KMS-11 (cell line): ENCODE results near the gene SAMD7.

Experiments
- H2AFZ ChIP-seq: fragments of 200-600 bp; sonication (generic); 2 replicates; pipeline ENCODE4 v1.6.1; 2016; ENCODE audit warnings: antibody characterized with exemption, mixed run types, low read depth
- H3K27ac ChIP-seq: fragments of 200-600 bp; sonication (generic); 2 replicates; pipeline ENCODE4 v1.6.1; 2016; ENCODE audit warnings: mild to moderate bottlenecking, mixed run types
- H3K27me3 ChIP-seq: fragments of 200-600 bp; sonication (generic); 2 replicates; pipeline ENCODE4 v1.6.1; 2017; ENCODE audit warnings: mild to moderate bottlenecking, low read depth, mixed run types, moderate library complexity; ENCODE audit not compliant: insufficient read depth
- H3K36me3 ChIP-seq: fragments of 200-600 bp; sonication (generic); 2 replicates; pipeline ENCODE4 v1.6.1; 2017; ENCODE audit warnings: mild to moderate bottlenecking, mixed run types; ENCODE audit not compliant: insufficient read depth
- H3K4me1 ChIP-seq: fragments of 200-600 bp; sonication (generic); 2 replicates; pipeline ENCODE4 v1.6.1; 2016; ENCODE audit warnings: mild to moderate bottlenecking, low read depth, mixed run types; ENCODE audit not compliant: poor library complexity, severe bottlenecking
- H3K4me2 ChIP-seq: fragments of 200-600 bp; sonication (generic); 2 replicates; pipeline ENCODE4 v1.7.0; 2016; ENCODE audit warnings: mild to moderate bottlenecking, mixed run types
- H3K4me3 ChIP-seq: fragments of 200-600 bp; sonication (generic); IDR thresholded peaks from 2 replicates; pipeline ENCODE4 v1.6.1; 2017; ENCODE audit warnings: low read depth, low read length, mixed read lengths; ENCODE audit not compliant: insufficient read depth
- H3K79me2 ChIP-seq: fragments of 200-600 bp; sonication (generic); 2 replicates; pipeline ENCODE4 v1.6.1; 2016; ENCODE audit warnings: low read depth, mixed run types; ENCODE audit not compliant: insufficient read depth
- H3K9ac ChIP-seq: fragments of 200-600 bp; sonication (generic); 2 replicates; pipeline ENCODE4 v1.6.1; 2016; ENCODE audit warnings: mild to moderate bottlenecking, mixed run types
- H4K20me1 ChIP-seq: fragments of 200-600 bp; sonication (generic); 2 replicates; pipeline ENCODE4 v1.6.1; 2016; ENCODE audit warnings: mild to moderate bottlenecking, mixed run types; ENCODE audit not compliant: insufficient read depth
- CTCF ChIP-seq: fragments of 200-600 bp; sonication (generic); conservative IDR thresholded peaks from 2 replicates; pipeline ENCODE4 v1.6.1; 2017; ENCODE audit warnings: low read depth, mild to moderate bottlenecking, antibody characterized with exemption, low read length, moderate library complexity, mixed read lengths

Gene SAMD7

DNA sequence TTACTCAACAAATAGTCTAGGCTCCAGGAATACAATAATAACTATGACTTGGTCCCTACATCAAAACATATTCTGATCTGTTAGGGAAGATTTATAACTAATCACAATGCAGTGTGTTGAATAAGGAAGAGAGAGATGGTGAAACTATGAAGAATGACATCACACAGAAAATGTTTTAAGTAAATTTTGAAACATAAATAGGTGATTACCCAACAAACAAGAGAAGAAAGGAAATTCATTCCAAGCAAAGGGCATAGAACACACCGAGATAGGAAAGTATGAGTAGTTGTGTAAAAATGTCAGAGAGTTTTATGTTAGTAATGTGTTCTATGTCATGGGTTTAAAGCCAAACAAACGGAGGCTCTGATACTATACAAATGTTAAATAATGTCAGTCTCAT is 68.7 kb downstream of the SAMD7 start:
- peaks cover 6% of the 10 kb centered on the region; the same call in 1 of the 2 replicates for H3K79me2 ChIP-seq
- H3K27ac ChIP-seq, result no peak overlapping the region
- TF ChIP-seq CTCF, result no peak
- no peak overlapping the region for H2AFZ ChIP-seq
- H3K4me1 ChIP-seq, result no peaks in the 10 kb centered on the region
- no peaks in the 10 kb centered on the region for H3K27me3 ChIP-seq
- peaks cover 8% of the 10 kb centered on the region for H3K36me3 ChIP-seq
- no peaks in the 10 kb centered on the region for H4K20me1 ChIP-seq
- H3K4me3 ChIP-seq, result no peak overlapping the region
- H3K4me2 ChIP-seq, result no peak overlapping the region
- H3K9ac ChIP-seq, result no peak overlapping the region

DNA sequence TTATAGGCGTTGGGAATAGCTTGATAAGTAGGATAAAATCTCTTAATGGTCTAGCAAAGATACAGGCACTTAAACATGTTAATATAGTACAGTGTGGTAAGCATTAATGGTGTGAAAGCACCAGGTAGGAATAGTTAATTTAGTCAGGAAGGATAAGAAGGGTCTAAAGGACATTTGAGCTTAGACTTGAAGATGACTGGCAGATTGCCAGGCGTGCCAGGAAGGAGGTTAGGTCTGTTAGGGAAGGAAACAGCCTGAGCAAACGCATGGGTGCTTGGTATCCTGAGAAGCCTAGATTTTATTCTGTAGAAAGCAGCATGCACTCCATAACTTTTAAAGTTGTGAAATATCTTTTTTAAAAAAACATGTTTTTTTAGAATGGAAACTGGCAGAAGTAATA is 72.9 kb downstream of the SAMD7 start:
- Histone ChIP-seq H3K4me2 (no peak overlapping the region), H3K4me1 (no peaks in the 10 kb centered on the region), H3K4me3 (no peak overlapping the region), H2AFZ (no peak overlapping the region), H3K36me3 (peaks cover 2% of the 10 kb centered on the region; the same call in 1 of the 2 replicates), H4K20me1 (no peaks in the 10 kb centered on the region), H3K9ac (no peak overlapping the region), H3K27ac (no peak overlapping the region), H3K27me3 (no peaks in the 10 kb centered on the region), H3K79me2 (no peaks in the 10 kb centered on the region)
- no peak for TF ChIP-seq CTCF
